Measurements from ENCODE around the gene POLR2A. TPM values are rescaled to one million over a fixed set of nuclear protein-coding genes. Genes with fewer than 3 reads are reported as not detected.
A peak's percentile ranks its signal among the peaks of the same experiment; 100 is the strongest.

Gene POLR2A
- total and polyA plus RNA-seq, 2 of the 4 experiments (the other 2 are of a cell fraction) = 54.0 to 56.6 TPM

DNA sequence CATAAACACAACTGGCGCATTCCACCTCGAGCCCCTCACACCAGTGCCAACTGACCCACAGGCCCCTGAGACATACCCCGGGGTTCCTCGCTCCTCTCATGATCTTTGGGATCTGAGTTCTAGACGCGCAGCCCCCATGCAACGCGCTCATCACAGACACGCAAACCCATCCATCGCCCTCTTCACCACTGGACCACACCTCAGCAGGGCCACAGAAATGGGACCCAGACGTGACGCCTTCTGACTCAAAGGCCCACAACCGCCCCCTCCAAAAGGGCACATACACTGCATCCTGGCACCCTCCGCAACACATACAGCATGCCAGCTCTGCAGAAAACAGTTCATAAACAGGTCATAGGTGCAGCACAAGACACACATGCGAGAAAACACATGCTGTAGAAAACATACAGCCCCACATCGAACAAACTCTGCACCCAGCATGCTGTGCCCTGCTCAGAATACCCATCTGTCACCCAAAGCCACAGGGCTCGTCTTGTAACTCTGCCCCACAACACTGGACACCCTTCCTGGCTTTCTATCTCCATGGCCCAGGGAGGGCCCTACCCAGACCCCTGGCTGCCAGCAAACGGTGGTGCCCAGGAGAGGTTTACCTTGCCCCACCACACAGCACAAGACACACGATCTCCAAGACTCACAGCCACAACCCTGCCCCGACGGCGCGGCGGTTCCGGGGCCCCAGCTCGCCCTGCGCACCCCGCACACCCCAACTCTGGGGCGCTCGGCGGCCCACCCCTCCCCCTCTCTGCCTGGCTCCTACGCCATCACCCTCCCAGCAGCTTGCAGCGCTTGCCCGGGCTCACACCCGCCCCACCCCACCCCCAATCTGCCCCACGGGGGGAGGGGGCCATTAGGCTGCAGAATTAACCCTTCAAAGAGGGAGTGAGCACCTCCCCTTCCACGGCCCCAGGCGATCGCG lies 5.6 kb upstream of the POLR2A start:
- Histone ChIP-seq H4K20me1 (ENCODE audit: insufficient read depth, low read length) (peaks cover 53% of the 10 kb centered on the region), H3K23ac (ENCODE audit: low read depth, low read length) (peak overlapping the region; percentile 81), H3K9me1 (ENCODE audit: insufficient read depth, low read length) (peaks cover 25% of the 10 kb centered on the region), H3K79me1 (ENCODE audit: low read depth in 1 of 2, low read length in 2 of 2) (peaks cover 5 to 72% of the 10 kb centered on the region in 2 experiments; a peak in 3 of 4 replicates), H2BK120ac (ENCODE audit: low read depth, low read length) (peak overlapping the region; percentile 71), H2BK5ac (ENCODE audit: low read depth, low read length, poor library complexity, severe bottlenecking) (peak overlapping the region; percentile 86), H2AK5ac (ENCODE audit: low read depth, low read length) (peak overlapping the region; percentile 85), H3K9ac (ENCODE audit: low read depth, low read length) (peak overlapping the region; percentile 94), H4K5ac (ENCODE audit: low read depth, low read length) (peak overlapping the region; percentile 88), H2AK9ac (replicated peaks; ENCODE audit: low read depth, low read length, poor library complexity) (peak overlapping the region; percentile 98), H2BK15ac (ENCODE audit: low read depth, low read length) (peak overlapping the region; percentile 31; the same call in 1 of the 3 replicates), H3K4me1 (ENCODE audit: control insufficient read depth, insufficient read depth, low read length) (peaks cover 26% of the 10 kb centered on the region), H2BK20ac (ENCODE audit: low read depth, low read length) (peak overlapping the region; percentile 48; the same call in 1 of the 2 replicates), H2AFZ (replicated peaks; ENCODE audit: low read length, poor library complexity) (peak overlapping the region; percentile 88), H3K4me2 (ENCODE audit: low read depth, low read length) (peak overlapping the region; percentile 85), H3K27me3 (ENCODE audit: control insufficient read depth, insufficient read depth, low read length) (no peaks in the 10 kb centered on the region), H3K18ac (ENCODE audit: low read depth, low read length) (peak overlapping the region; percentile 83), H3K9me3 (ENCODE audit: control insufficient read depth, insufficient read depth, low read length) (no peaks in the 10 kb centered on the region), H4K91ac (ENCODE audit: insufficient read depth, low read depth, low read length) (peak overlapping the region; percentile 94), H3K4me3 (ENCODE audit: insufficient read depth, low read depth, low read length) (peak overlapping the region; percentile 76), H3K4ac (ENCODE audit: low read depth, low read length) (peak overlapping the region; percentile 93), H3K14ac (replicated peaks; ENCODE audit: low read depth, low read length) (peak overlapping the region; percentile 74), H4K8ac (ENCODE audit: low read depth in 2 of 2, low read length in 2 of 2) (peak overlapping the region; percentile 55 to 73; a peak in 3 of 4 replicates), H3K56ac (ENCODE audit: extremely low read depth, insufficient read depth, low read length) (peak overlapping the region; percentile 84), H3K36me3 (ENCODE audit: control insufficient read depth, insufficient read depth, low read length) (peaks cover 5% of the 10 kb centered on the region; the same call in 1 of the 2 replicates), H3K27ac (ENCODE audit: insufficient read depth, low read length) (peak overlapping the region; percentile 91)
- dilution Hi-C loops (cut with HindIII; ENCODE audit: low sequenced_read_pairs, unreplicated experiment) = no loop called here
- in situ Hi-C loops (cut with MboI; ENCODE audit: low sequenced_read_pairs) = no loop called here
- intact Hi-C loops (cut with micrococcal nuclease) = loop anchor here (2.0 kb wide), 1 partner anchor 128 kb away; no protein-coding TSS in a partner anchor
- 31% methylated on average over 18 of the region's 40 CpGs; no CpG with 5 or more reads in 1 of the 2 experiments for WGBS, 2 experiments (ENCODE audit: extremely low coverage in 2 of 2, insufficient read length in 1 of 2)
- CTCF ChIA-PET = no interaction called here
- POLR2A ChIA-PET (ENCODE audit: unreplicated experiment) = interaction anchor here (0.6 to 1.0 kb wide), 5 partner anchors 18 to 1001 kb away, joined by 3 to 8 read pairs (median 4); partner anchors contain the start of gene CHRNB1
- BruUV-seq (replicated peaks) = no TSS peak
- DNase-seq (peak; percentile 18), ATAC-seq (ENCODE audit: low read depth) (peak; percentile 22)
- TF ChIP-seq CHD1 (IDR thresholded peaks at IDR 0.05; ENCODE audit: low read depth, low read length) = no peak
- no peak for TF ChIP-seq CEBPB (IDR thresholded peaks at IDR 0.05; ENCODE audit: low read depth, low read length)
- peak; percentile 41; the same call in 1 of the 2 replicates for TF ChIP-seq POLR2A (IDR thresholded peaks at IDR 0.05; ENCODE audit: low read depth, low read length)
- no peak for TF ChIP-seq NFE2L2 (IDR thresholded peaks at IDR 0.05; ENCODE audit: low read depth, low read length)
- TF ChIP-seq RAD21 (IDR thresholded peaks at IDR 0.05; ENCODE audit: low read length) = no peak
- no peak for TF ChIP-seq ELK1 (IDR thresholded peaks at IDR 0.05; ENCODE audit: borderline replicate concordance, low read depth, low read length)
- TF ChIP-seq, protein P1, sequence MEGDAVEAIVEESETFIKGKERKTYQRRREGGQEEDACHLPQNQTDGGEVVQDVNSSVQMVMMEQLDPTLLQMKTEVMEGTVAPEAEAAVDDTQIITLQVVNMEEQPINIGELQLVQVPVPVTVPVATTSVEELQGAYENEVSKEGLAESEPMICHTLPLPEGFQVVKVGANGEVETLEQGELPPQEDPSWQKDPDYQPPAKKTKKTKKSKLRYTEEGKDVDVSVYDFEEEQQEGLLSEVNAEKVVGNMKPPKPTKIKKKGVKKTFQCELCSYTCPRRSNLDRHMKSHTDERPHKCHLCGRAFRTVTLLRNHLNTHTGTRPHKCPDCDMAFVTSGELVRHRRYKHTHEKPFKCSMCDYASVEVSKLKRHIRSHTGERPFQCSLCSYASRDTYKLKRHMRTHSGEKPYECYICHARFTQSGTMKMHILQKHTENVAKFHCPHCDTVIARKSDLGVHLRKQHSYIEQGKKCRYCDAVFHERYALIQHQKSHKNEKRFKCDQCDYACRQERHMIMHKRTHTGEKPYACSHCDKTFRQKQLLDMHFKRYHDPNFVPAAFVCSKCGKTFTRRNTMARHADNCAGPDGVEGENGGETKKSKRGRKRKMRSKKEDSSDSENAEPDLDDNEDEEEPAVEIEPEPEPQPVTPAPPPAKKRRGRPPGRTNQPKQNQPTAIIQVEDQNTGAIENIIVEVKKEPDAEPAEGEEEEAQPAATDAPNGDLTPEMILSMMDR (conservative IDR thresholded peaks at IDR 0.05; ENCODE audit: low read depth, low read length) = no peak
- no peak for TF ChIP-seq MXI1 (IDR thresholded peaks at IDR 0.05; ENCODE audit: borderline replicate concordance, low read depth, low read length)
- TF ChIP-seq, protein P2, sequence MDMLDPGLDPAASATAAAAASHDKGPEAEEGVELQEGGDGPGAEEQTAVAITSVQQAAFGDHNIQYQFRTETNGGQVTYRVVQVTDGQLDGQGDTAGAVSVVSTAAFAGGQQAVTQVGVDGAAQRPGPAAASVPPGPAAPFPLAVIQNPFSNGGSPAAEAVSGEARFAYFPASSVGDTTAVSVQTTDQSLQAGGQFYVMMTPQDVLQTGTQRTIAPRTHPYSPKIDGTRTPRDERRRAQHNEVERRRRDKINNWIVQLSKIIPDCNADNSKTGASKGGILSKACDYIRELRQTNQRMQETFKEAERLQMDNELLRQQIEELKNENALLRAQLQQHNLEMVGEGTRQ (IDR thresholded peaks at IDR 0.05; ENCODE audit: low read depth, low read length) = no peak
- peak; percentile 62 for TF ChIP-seq MAZ (IDR thresholded peaks at IDR 0.05; ENCODE audit: borderline replicate concordance, low read depth, low read length)
- peak; percentile 9 for TF ChIP-seq RCOR1 (IDR thresholded peaks at IDR 0.05; ENCODE audit: insufficient replicate concordance, low read length)
- TF ChIP-seq SMC3 (IDR thresholded peaks at IDR 0.05; ENCODE audit: low read depth, low read length) = no peak
- TF ChIP-seq MAFK (IDR thresholded peaks at IDR 0.05; ENCODE audit: low read depth, low read length) = no peak
